ENCODE data around the gene RASD2. TPM values are rescaled to one million over a fixed set of nuclear protein-coding genes. Genes with fewer than 3 reads are reported as not detected.

RASD2 gene
- total RNA-seq = 0.65 and 2.7 TPM in 2 replicates

GRCh38 chr22:35540595-35541253 lies at the start of gene RASD2:
Gene RASD2, plus strand, starts transcription at chr22:35540831. Its CDS starts 5,979 bp downstream, at chr22:35546810.

Other genes starting within 250 kb of the RASD2 start
- gene TOM1, start 240.9 kb upstream of the RASD2 start, total RNA-seq = 36.6 and 38.5 TPM in 2 replicates
- 135 and 169 TPM in 2 replicates for gene HMOX1, start 159.7 kb upstream of the RASD2 start, total RNA-seq
- gene MCM5, start 140.7 kb upstream of the RASD2 start, total RNA-seq = 27.6 and 30.2 TPM in 2 replicates
- gene MB, start 76.5 kb downstream of the RASD2 start, total RNA-seq = 0.39 TPM in 1 of 2 replicates, not detected in the other
- gene APOL6, start 107.6 kb downstream of the RASD2 start, total RNA-seq = 9.4 and 34.6 TPM in 2 replicates
- gene APOL5, start 177.0 kb downstream of the RASD2 start, total RNA-seq = 0.46 TPM in 1 of 2 replicates, not detected in the other